HG02938 (cell line): ENCODE results near the gene CYSRT1.

Experiments
- ATAC-seq: cut with Tn5 transposase; IDR thresholded peaks from one replicate; pipeline ENCODE4 v1.9.1; 2021; ENCODE audit warnings: mild to moderate bottlenecking, moderate library complexity; ENCODE audit not compliant: unreplicated experiment

CYSRT1 gene

GRCh38 chr9:137267933-137268355 lies 43.0 kb downstream of the CYSRT1 start:
- no peak for ATAC-seq

GRCh38 chr9:137268538-137269201 lies 43.7 kb downstream of the CYSRT1 start:
- ATAC-seq = no peak

GRCh38 chr9:137269231-137269772 lies 44.3 kb downstream of the CYSRT1 start:
- ATAC-seq = no peak

GRCh38 chr9:137270929-137271695 lies 46.1 kb downstream of the CYSRT1 start:
- ATAC-seq = no peak

- ATAC-seq = no peak
Measured at GRCh38 chr9:137271696-137272076, 46.7 kb downstream of the CYSRT1 start.

- ATAC-seq = no peak
Measured at GRCh38 chr9:137272241-137273094, 47.5 kb downstream of the CYSRT1 start.

- no peak for ATAC-seq
Measured at GRCh38 chr9:137273095-137273490, 48.1 kb downstream of the CYSRT1 start.

- ATAC-seq = no peak
Measured at GRCh38 chr9:137273611-137274320, 48.8 kb downstream of the CYSRT1 start.

GRCh38 chr9:137275203-137275587 lies 50.2 kb downstream of the CYSRT1 start:
- no peak for ATAC-seq
